ENCODE data around the gene HMHB1. TPM values are rescaled to one million over a fixed set of nuclear protein-coding genes. Genes with fewer than 3 reads are reported as not detected.

HMHB1 gene
- total and polyA plus RNA-seq, 12 donors, result not detected

DNA sequence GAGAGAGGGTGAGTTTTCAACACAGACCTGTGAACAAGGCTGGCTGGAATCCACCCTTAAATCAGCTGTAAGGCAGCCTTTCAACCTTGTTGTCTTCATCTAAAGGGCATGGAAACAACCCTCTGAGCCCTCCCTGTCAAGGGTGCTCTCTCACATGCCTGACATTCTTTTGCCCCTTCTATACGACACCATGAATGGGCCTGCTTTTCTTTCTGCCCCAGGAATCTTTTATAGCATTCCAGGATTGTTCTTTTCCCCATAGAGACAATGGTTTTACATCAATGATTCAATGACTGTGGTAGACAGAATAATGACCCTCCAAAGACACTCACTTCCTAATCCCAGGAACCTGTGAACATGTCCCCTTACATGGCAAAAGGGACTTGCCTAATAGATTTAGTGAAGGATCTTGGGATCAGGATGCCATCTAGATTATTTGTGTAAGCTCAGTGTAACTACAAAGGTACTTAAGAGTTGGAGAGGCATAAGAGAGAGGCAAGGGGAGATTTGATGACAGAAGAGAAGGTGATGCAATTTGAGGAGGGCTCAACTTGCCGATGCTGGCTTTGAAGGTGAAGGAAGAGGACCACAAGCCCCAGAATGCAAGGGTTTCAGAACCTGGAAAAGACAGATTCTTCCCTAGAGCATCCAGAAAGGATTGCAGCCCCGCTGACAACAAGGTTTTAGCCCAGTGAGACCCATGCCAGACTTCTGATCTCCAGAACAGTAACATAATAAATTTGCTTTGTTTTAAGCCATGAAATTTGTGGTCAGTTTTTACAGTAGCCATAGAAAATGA, 29.2 kb upstream of the HMHB1 start:
- TF ChIP-seq CTCF (IDR thresholded peaks at IDR 0.05), result no peak
- no peak for DNase-seq
- no peak overlapping the region for H3K4me3 ChIP-seq
- no peak for ATAC-seq
- peaks cover 0 to 5% (median 0%) of the 10 kb centered on the region in 11 donors for H3K9me3 ChIP-seq
- WGBS, 2 donors, result 67 to 70% methylated on average over 3 of the region's 3 CpGs
- H3K27ac ChIP-seq, result no peak overlapping the region
- H3K27me3 ChIP-seq, result no peaks in the 10 kb centered on the region
- intact Hi-C loops (cut with DNase I), result no loop called here
- peaks cover 0 to 8% (median 0%) of the 10 kb centered on the region in 9 donors for H3K4me1 ChIP-seq
- H3K36me3 ChIP-seq, result no peaks in the 10 kb centered on the region

GRCh38 chr5:143788401-143788800, 23.6 kb upstream of the HMHB1 start:
- no peaks in the 10 kb centered on the region for H3K27me3 ChIP-seq
- peaks cover 0 to 19% (median 12%) of the 10 kb centered on the region in 9 donors for H3K4me1 ChIP-seq
- no peak overlapping the region for H3K27ac ChIP-seq
- H3K4me3 ChIP-seq, result no peak overlapping the region
- no peaks in the 10 kb centered on the region for H3K36me3 ChIP-seq
- intact Hi-C loops (cut with DNase I), result no loop called here
- ATAC-seq (no peak), DNase-seq (no peak)
- TF ChIP-seq CTCF (IDR thresholded peaks at IDR 0.05), result no peak
- WGBS, 2 donors, result 88 to 97% methylated on average over 1 of the region's 1 CpG
- no peaks in the 10 kb centered on the region for H3K9me3 ChIP-seq

GRCh38 chr5:143790457-143791112, 21.4 kb upstream of the HMHB1 start:
- intact Hi-C loops (cut with DNase I), result no loop called here
- H3K36me3 ChIP-seq, result no peaks in the 10 kb centered on the region
- 83% methylated on average over 2 of the region's 2 CpGs for WGBS, 2 donors
- peaks cover 0 to 20% (median 12%) of the 10 kb centered on the region in 9 donors for H3K4me1 ChIP-seq
- no peak for TF ChIP-seq CTCF (IDR thresholded peaks at IDR 0.05)
- ATAC-seq (no peak), DNase-seq (no peak)
- no peaks in the 10 kb centered on the region for H3K27me3 ChIP-seq
- no peaks in the 10 kb centered on the region for H3K9me3 ChIP-seq
- H3K27ac ChIP-seq, result no peak overlapping the region
- no peak overlapping the region for H3K4me3 ChIP-seq

GRCh38 chr5:143791848-143792731, 19.9 kb upstream of the HMHB1 start:
- DNase-seq (no peak), ATAC-seq (peak in 4 of 8 donors; percentile 27 to 43 (median 38))
- peak overlapping the region in 3 of 10 donors; percentile 11 to 26 (median 14) for H3K4me3 ChIP-seq
- intact Hi-C loops (cut with DNase I), result no loop called here
- WGBS, 2 donors, result 60 to 70% methylated on average over 10 of the region's 10 CpGs
- peaks cover 0 to 30% (median 12%) of the 10 kb centered on the region in 9 donors for H3K4me1 ChIP-seq
- H3K27me3 ChIP-seq, result no peaks in the 10 kb centered on the region
- H3K9me3 ChIP-seq, result no peaks in the 10 kb centered on the region
- peak overlapping the region in 4 of 10 donors; percentile 12 to 46 (median 23) for H3K27ac ChIP-seq
- H3K36me3 ChIP-seq, result no peaks in the 10 kb centered on the region
- TF ChIP-seq CTCF (IDR thresholded peaks at IDR 0.05), result no peak

Measured in heart right ventricle (tissue), 16 donors.